WERI-Rb-1 (cell line): ENCODE measurements around the gene LRRC17.
A peak's percentile ranks its signal among the peaks of the same experiment; 100 is the strongest.

Source experiments
- DNase-seq: peaks from one replicate; pipeline ENCODE4 v3.0.0-alpha.2; 2020
- H3K27ac ChIP-seq: fragments of 250-450 bp; sonication (Bioruptor Pico); 2 replicates; pipeline ENCODE4 v1.5.1; 2020; ENCODE audit warnings: mild to moderate bottlenecking, moderate library complexity
- H3K27me3 ChIP-seq: fragments of 250-450 bp; sonication (Bioruptor Pico); 2 replicates; pipeline ENCODE4 v1.5.1; 2021; ENCODE audit warnings: mild to moderate bottlenecking, low read depth, moderate library complexity; ENCODE audit not compliant: insufficient read depth, severe bottlenecking
- H3K36me3 ChIP-seq: fragments of 250-450 bp; sonication (Bioruptor Pico); 2 replicates; pipeline ENCODE4 v1.5.1; 2020; ENCODE audit warnings: mild to moderate bottlenecking, moderate library complexity
- H3K4me3 ChIP-seq: 2 replicates; pipeline ENCODE4 v1.5.1; 2011; ENCODE audit warnings: low read depth, mild to moderate bottlenecking, control low read depth, low read length
- H3K9me3 ChIP-seq: fragments of 250-450 bp; sonication (Bioruptor Pico); 2 replicates; pipeline ENCODE4 v1.5.1; 2021; ENCODE audit warnings: mild to moderate bottlenecking, moderate library complexity; ENCODE audit not compliant: severe bottlenecking
- TF ChIP-seq, protein P1 (sequence below): IDR thresholded peaks from 2 replicates; pipeline ENCODE4 v1.5.1; 2011; ENCODE audit warnings: low read depth, mild to moderate bottlenecking, control low read depth, inconsistent platforms, low read length

LRRC17 gene

DNA sequence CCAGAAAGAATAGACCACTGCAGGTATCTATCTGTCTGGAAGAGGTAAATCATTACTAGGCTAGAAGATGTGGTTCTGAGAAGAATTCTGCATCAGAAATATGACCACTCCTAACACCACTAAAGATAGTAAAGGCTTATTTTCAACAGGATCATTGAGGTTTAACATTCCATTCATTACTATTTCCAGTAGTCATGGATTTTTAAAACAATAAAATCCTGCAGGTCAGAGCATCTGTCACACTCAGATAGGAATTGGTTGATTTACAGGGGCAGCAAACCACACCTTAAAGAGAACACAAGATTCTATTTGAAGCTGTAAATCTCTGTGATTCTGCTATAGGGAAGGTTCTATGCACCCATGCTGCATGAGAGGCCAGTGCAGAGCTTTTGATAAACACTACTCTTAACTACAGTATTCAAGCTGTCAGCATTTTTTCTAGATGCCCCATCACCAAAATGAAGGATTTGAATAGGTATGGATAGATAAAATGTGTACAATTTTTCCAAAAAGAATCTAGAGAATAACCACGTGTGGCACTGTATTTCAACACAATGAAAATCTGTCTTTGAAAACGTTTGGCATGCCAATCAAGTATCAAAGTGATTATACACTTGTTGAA lies 14.6 kb downstream of the LRRC17 start:
- Histone ChIP-seq H3K27ac (no peak overlapping the region), H3K9me3 (no peaks in the 10 kb centered on the region), H3K4me3 (no peak overlapping the region), H3K36me3 (no peaks in the 10 kb centered on the region), H3K27me3 (no peaks in the 10 kb centered on the region)
- no peak for DNase-seq
- TF ChIP-seq, protein P1, sequence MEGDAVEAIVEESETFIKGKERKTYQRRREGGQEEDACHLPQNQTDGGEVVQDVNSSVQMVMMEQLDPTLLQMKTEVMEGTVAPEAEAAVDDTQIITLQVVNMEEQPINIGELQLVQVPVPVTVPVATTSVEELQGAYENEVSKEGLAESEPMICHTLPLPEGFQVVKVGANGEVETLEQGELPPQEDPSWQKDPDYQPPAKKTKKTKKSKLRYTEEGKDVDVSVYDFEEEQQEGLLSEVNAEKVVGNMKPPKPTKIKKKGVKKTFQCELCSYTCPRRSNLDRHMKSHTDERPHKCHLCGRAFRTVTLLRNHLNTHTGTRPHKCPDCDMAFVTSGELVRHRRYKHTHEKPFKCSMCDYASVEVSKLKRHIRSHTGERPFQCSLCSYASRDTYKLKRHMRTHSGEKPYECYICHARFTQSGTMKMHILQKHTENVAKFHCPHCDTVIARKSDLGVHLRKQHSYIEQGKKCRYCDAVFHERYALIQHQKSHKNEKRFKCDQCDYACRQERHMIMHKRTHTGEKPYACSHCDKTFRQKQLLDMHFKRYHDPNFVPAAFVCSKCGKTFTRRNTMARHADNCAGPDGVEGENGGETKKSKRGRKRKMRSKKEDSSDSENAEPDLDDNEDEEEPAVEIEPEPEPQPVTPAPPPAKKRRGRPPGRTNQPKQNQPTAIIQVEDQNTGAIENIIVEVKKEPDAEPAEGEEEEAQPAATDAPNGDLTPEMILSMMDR = no peak

DNA sequence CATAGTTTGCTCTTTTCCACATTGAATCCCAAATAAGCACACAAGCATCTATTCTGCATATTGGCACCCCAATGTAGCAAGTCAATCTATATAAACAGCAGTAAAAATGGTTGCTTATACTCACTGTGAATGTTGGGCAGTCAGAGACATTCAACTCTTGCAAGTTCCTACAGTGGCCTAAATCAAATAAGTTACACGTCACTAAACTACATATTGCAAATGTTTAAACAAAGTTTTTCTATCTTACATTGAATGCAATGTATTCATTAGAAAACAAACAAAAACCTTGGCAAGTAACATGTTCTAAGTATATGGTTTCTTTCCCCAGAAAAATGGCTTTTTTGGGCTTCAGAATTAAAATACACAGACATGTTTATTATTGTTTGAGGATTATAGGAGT lies 19.0 kb downstream of the LRRC17 start:
- Histone ChIP-seq H3K9me3 (no peaks in the 10 kb centered on the region), H3K4me3 (no peak overlapping the region), H3K36me3 (no peaks in the 10 kb centered on the region), H3K27me3 (no peaks in the 10 kb centered on the region), H3K27ac (no peak overlapping the region)
- no peak for DNase-seq
- TF ChIP-seq, protein P1 = no peak

DNA sequence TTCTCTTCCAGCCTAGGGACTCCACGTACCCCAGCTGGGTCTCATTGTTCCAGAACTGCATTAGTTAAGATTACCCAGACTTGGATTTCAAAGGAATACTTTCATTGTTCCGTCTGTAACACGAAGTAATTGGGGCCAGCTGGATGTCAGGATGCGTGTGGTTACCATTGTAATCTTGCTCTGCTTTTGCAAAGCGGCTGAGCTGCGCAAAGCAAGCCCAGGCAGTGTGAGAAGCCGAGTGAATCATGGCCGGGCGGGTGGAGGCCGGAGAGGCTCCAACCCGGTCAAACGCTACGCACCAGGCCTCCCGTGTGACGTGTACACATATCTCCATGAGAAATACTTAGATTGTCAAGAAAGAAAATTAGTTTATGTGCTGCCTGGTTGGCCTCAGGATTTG lies 21.0 kb downstream of the LRRC17 start:
- H3K36me3 ChIP-seq = no peaks in the 10 kb centered on the region
- no peak overlapping the region for H3K27ac ChIP-seq
- no peak for DNase-seq
- no peak overlapping the region for H3K4me3 ChIP-seq
- H3K9me3 ChIP-seq = no peaks in the 10 kb centered on the region
- no peaks in the 10 kb centered on the region for H3K27me3 ChIP-seq
- TF ChIP-seq, protein P1 = no peak

DNA sequence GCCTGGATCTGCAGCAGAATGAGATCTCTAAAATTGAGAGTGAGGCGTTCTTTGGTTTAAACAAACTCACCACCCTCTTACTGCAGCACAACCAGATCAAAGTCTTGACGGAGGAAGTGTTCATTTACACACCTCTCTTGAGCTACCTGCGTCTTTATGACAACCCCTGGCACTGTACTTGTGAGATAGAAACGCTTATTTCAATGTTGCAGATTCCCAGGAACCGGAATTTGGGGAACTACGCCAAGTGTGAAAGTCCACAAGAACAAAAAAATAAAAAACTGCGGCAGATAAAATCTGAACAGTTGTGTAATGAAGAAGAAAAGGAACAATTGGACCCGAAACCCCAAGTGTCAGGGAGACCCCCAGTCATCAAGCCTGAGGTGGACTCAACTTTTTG lies 21.4 kb downstream of the LRRC17 start:
- no peaks in the 10 kb centered on the region for H3K27me3 ChIP-seq
- H3K27ac ChIP-seq = no peak overlapping the region
- no peak overlapping the region for H3K4me3 ChIP-seq
- no peaks in the 10 kb centered on the region for H3K9me3 ChIP-seq
- H3K36me3 ChIP-seq = no peaks in the 10 kb centered on the region
- no peak for DNase-seq
- TF ChIP-seq, protein P1 = no peak

DNA sequence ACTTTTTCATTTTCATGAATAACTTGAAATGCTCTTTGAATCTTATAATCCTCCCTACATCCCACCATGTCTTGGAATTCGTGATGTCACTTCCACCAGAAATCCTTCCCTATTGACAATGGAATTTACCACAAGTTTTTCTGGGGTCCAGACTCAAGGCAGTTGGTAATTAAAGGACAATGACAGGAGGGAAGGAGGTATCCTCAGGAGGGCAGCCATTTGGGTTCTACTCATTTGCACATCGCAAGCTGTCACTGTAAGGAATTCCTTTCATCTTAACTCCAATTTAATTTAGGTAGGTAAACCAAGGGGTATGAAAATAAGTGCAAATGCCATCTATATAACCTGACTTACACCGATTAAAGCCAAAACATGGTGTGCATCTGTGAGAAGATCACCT lies 21.9 kb downstream of the LRRC17 start:
- Histone ChIP-seq H3K27ac (no peak overlapping the region), H3K27me3 (no peaks in the 10 kb centered on the region), H3K36me3 (no peaks in the 10 kb centered on the region), H3K4me3 (no peak overlapping the region), H3K9me3 (no peaks in the 10 kb centered on the region)
- TF ChIP-seq, protein P1 = no peak
- DNase-seq = no peak

DNA sequence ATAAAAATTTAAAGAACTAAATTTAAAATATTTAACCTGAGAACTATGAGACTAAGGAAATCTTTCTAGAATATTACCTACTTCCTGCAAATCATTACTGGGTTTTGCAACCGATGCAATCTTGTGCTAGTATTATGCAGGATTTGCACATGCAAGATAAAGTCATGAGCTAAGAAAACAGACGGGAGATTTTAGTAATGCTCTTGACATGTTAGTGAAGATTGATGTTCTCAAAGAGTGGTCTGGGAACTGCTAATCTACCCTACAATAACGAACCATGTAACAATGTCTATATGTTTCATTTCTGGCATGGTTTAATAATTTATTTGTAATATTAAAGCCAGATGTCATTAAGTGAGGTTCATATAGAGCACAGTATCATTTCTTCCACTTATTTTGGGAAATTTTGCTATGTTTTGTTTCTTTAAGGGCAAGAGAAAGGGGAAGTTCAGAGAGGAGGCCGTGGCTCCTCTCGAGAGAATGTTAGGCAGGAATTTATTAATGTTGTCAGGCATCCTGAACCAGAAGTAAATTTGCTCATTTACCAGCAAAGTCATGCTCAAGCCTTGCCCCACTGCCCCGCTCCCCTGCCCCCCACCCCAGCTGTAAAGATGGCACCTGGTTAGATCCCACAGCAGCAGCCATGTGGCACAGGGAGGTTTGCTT lies 22.8 kb downstream of the LRRC17 start:
- no peak for DNase-seq
- TF ChIP-seq, protein P1 = no peak
- H3K27ac ChIP-seq = peak overlapping the region; percentile 5; the same call in 1 of the 2 replicates
- H3K4me3 ChIP-seq = no peak overlapping the region
- no peaks in the 10 kb centered on the region for H3K9me3 ChIP-seq
- H3K27me3 ChIP-seq = no peaks in the 10 kb centered on the region
- no peaks in the 10 kb centered on the region for H3K36me3 ChIP-seq
